HL-60 (cell line): ENCODE measurements around the gene LOXL1.

Experiments used
- DNase-seq, 2 experiments: peaks; one replicate each; pipeline ENCODE4 v3.0.0-alpha.2; 2010 to 2020; ENCODE audit warnings: low read depth in 1 of 2, low spot score in 1 of 2
- H3K27ac ChIP-seq: fragments of 250-450 bp; sonication (Bioruptor Pico); replicated peaks from 2 replicates; pipeline ENCODE4 v1.5.1; 2020; ENCODE audit warnings: mild to moderate bottlenecking, moderate library complexity
- H3K27me3 ChIP-seq: fragments of 250-450 bp; sonication (Bioruptor Pico); 2 replicates; pipeline ENCODE4 v1.5.1; 2021; ENCODE audit warnings: mild to moderate bottlenecking, moderate library complexity; ENCODE audit not compliant: insufficient read depth, poor library complexity, severe bottlenecking
- H3K4me3 ChIP-seq: replicated peaks from 2 replicates; pipeline ENCODE4 v1.5.1; 2011; ENCODE audit warnings: mild to moderate bottlenecking, control low read depth, low read length; ENCODE audit not compliant: insufficient read depth
- CTCF ChIP-seq: IDR thresholded peaks from one replicate; pipeline ENCODE4 v1.5.1; 2011; ENCODE audit warnings: low read length, control low read depth, inconsistent platforms; ENCODE audit not compliant: insufficient read depth
- GABPA ChIP-seq: IDR thresholded peaks from 2 replicates; pipeline ENCODE4 v1.6.1; 2012; ENCODE audit warnings: low read depth
- POLR2AphosphoS5 ChIP-seq: IDR thresholded peaks from 2 replicates; pipeline ENCODE4 v1.6.1; 2012; ENCODE audit warnings: low read depth
- REST ChIP-seq: IDR thresholded peaks from 2 replicates; pipeline ENCODE4 v1.6.1; 2012; ENCODE audit warnings: low read depth; ENCODE audit not compliant: insufficient replicate concordance
- SPI1 ChIP-seq: IDR thresholded peaks from 2 replicates; pipeline ENCODE4 v1.6.1; 2012; ENCODE audit warnings: low read depth, mild to moderate bottlenecking, borderline replicate concordance

LOXL1 gene

DNA sequence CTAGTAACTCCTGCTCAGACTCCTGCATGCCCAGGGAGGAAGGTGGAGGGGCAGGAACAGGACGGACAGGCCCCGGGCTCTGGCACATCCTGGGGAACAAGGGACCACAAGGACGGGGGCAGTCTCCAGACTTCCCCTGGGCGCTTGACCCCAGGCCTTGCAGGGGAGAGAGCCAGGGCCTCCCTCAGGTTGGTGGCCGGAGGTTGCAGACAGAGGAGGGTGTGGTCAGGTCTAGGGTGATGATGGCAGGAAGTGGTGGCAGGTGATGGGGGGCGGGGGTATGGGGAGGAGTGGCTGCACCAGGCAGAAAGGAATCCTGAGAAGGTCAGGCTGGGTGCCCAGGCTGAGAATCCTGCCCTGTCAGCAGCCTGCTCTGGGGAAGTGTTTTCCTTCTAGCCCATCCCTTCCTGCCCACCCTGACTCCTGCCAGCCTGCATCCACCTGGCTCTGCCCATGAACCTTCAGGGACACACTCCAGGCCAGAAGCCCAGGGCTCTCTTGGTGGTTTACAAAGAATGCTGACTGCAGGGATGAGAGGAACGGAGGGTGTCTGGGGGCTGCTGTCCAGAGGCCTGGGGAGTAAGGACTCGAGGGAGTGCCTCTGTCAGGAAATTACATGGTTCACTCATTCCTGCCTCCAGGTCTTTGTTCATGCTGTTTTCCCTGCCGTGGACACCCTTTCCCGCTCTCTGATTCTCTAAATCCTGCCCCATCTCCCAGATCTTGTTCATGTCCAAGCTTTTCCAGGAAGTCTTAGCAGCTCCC is 15.8 kb downstream of the LOXL1 start:
- TF ChIP-seq GABPA (no peak), POLR2AphosphoS5 (no peak), SPI1 (no peak), REST (no peak), CTCF (no peak)
- H3K27ac ChIP-seq, result no peak overlapping the region
- no peak for DNase-seq

GRCh38 chr15:73942751-73943270 is 16.5 kb downstream of the LOXL1 start:
- no peak for DNase-seq
- TF ChIP-seq POLR2AphosphoS5 (no peak), CTCF (no peak), GABPA (no peak), REST (no peak), SPI1 (no peak)
- no peak overlapping the region for H3K27ac ChIP-seq
- no peak overlapping the region for H3K4me3 ChIP-seq
- no peaks in the 10 kb centered on the region for H3K27me3 ChIP-seq

More for the DNA sequence above, 15.8 kb downstream of the LOXL1 start:
- H3K4me3 ChIP-seq, result no peak overlapping the region
- H3K27me3 ChIP-seq, result no peaks in the 10 kb centered on the region

GRCh38 chr15:73944161-73945129 is 18.2 kb downstream of the LOXL1 start:
- Histone ChIP-seq H3K27me3 (no peaks in the 10 kb centered on the region), H3K4me3 (no peak overlapping the region), H3K27ac (no peak overlapping the region)
- no peak for DNase-seq
- TF ChIP-seq POLR2AphosphoS5, result no peak
- no peak for TF ChIP-seq GABPA
- no peak for TF ChIP-seq CTCF
- no peak for TF ChIP-seq SPI1
- no peak for TF ChIP-seq REST
